OCI-LY7 (cell line): Measurements from ENCODE around the gene KLF13.

ENCODE experiments used
- CTCF ChIP-seq: fragments of 200-600 bp; sonication (generic); conservative IDR thresholded peaks from 2 replicates; pipeline ENCODE4 v1.5.1; 2014; ENCODE audit warnings: mild to moderate bottlenecking, antibody characterized with exemption, low read length, moderate library complexity, mixed read lengths
- EZH2phosphoT487 ChIP-seq: fragments of 200-600 bp; sonication (generic); IDR thresholded peaks from 2 replicates; pipeline ENCODE4 v1.6.1; 2018; ENCODE audit warnings: low read depth, borderline replicate concordance, mild to moderate bottlenecking, mixed run types, antibody characterized with exemption, low read length, moderate library complexity, mixed read lengths

GRCh38 chr15:31382713-31383045, 56.0 kb downstream of the KLF13 start:
- TF ChIP-seq CTCF = no peak
- TF ChIP-seq EZH2phosphoT487 = no peak
